HCEC 1CT (cell line): ENCODE results near the gene FRMD4A.

ENCODE experiments used
- DNase-seq: peaks from one replicate; pipeline ENCODE4 v3.0.0-alpha.2; 2017

The FRMD4A gene

GRCh38 chr10:13629116-13629515, 701.6 kb downstream of the FRMD4A start:
- DNase-seq: no peak

GRCh38 chr10:13628661-13629060, 702.1 kb downstream of the FRMD4A start:
- no peak for DNase-seq

- no peak for DNase-seq
Measured at GRCh38 chr10:13627459-13628310, 703.0 kb downstream of the FRMD4A start.

- DNase-seq: no peak
Measured at GRCh38 chr10:13624630-13625029, 706.1 kb downstream of the FRMD4A start.

- DNase-seq: no peak
Measured at GRCh38 chr10:13621931-13622330, 708.8 kb downstream of the FRMD4A start.

GRCh38 chr10:13617116-13617515, 713.6 kb downstream of the FRMD4A start:
- peak; percentile 27 for DNase-seq

GRCh38 chr10:13615650-13616300, 714.9 kb downstream of the FRMD4A start:
- no peak for DNase-seq

GRCh38 chr10:13614530-13615332, 716.0 kb downstream of the FRMD4A start:
- DNase-seq: no peak

GRCh38 chr10:13613519-13613918, 717.2 kb downstream of the FRMD4A start:
- DNase-seq: peak; percentile 44

- DNase-seq: no peak
Measured at GRCh38 chr10:13612654-13613373, 717.9 kb downstream of the FRMD4A start.

GRCh38 chr10:13608246-13608853, 722.4 kb downstream of the FRMD4A start:
- DNase-seq: no peak

- no peak for DNase-seq
Measured at GRCh38 chr10:13604357-13605040, 726.2 kb downstream of the FRMD4A start.

- no peak for DNase-seq
Measured at GRCh38 chr10:13597909-13598308, 732.8 kb downstream of the FRMD4A start.

- DNase-seq: no peak
Measured at GRCh38 chr10:13594641-13595040, 736.1 kb downstream of the FRMD4A start.
